Measurements from ENCODE around the gene SLC15A5. TPM values are rescaled to one million over a fixed set of nuclear protein-coding genes. Genes with fewer than 3 reads are reported as not detected.

SLC15A5 gene
- total RNA-seq, 1 experiment from 2014 or later: not detected

- POLR2A ChIA-PET: no interaction called here
- CTCF ChIA-PET: no interaction called here
- Histone ChIP-seq H3K9me3 (ENCODE audit: control insufficient read depth, insufficient read depth, low read depth, low read length) (no peaks in the 10 kb centered on the region), H3K36me3 (ENCODE audit: control insufficient read depth, insufficient read depth, low read length) (no peaks in the 10 kb centered on the region), H3K4me3 (ENCODE audit: low read depth in 2 of 2, low read length in 2 of 2) (no peak overlapping the region), H3K4me1 (ENCODE audit: control insufficient read depth, insufficient read depth, low read length) (no peaks in the 10 kb centered on the region), H3K27me3 (ENCODE audit: control insufficient read depth, insufficient read depth, low read length) (no peaks in the 10 kb centered on the region), H3K27ac (ENCODE audit: low read length) (no peak overlapping the region)
- intact Hi-C loops (cut with micrococcal nuclease; ENCODE audit: unreplicated experiment) (no loop called here), in situ Hi-C loops (cut with HindIII; ENCODE audit: low pct_unique_long_range_greater_than_20kb, low sequenced_read_pairs) (no loop called here)
- DNase-seq (ENCODE audit: low read depth, low spot score) (no peak), ATAC-seq (no peak)
- TF ChIP-seq TCF7L2 (IDR thresholded peaks at IDR 0.05; ENCODE audit: low read depth, low read length): no peak
- no TSS peak for BruUV-seq (replicated peaks)
These were observed 65.8 kb downstream of the SLC15A5 start for GRCh38 chr12:16211731-16212130.

GRCh38 chr12:16198884-16199283, 78.6 kb downstream of the SLC15A5 start:
- POLR2A ChIA-PET: no interaction called here
- Histone ChIP-seq H3K4me1 (ENCODE audit: control insufficient read depth, insufficient read depth, low read length) (no peaks in the 10 kb centered on the region), H3K27me3 (ENCODE audit: control insufficient read depth, insufficient read depth, low read length) (no peaks in the 10 kb centered on the region), H3K9me3 (ENCODE audit: control insufficient read depth, insufficient read depth, low read depth, low read length) (no peaks in the 10 kb centered on the region), H3K36me3 (ENCODE audit: control insufficient read depth, insufficient read depth, low read length) (no peaks in the 10 kb centered on the region), H3K4me3 (ENCODE audit: low read depth in 2 of 2, low read length in 2 of 2) (no peak overlapping the region), H3K27ac (ENCODE audit: low read length) (no peak overlapping the region)
- ATAC-seq (no peak), DNase-seq (ENCODE audit: low read depth, low spot score) (no peak)
- CTCF ChIA-PET: no interaction called here
- in situ Hi-C loops (cut with HindIII; ENCODE audit: low pct_unique_long_range_greater_than_20kb, low sequenced_read_pairs): no loop called here
- no TSS peak for BruUV-seq (replicated peaks)
- TF ChIP-seq SIN3A (IDR thresholded peaks at IDR 0.05; ENCODE audit: borderline replicate concordance, insufficient read depth, low read depth, low read length) (no peak), POLR2AphosphoS5 (IDR thresholded peaks at IDR 0.05; ENCODE audit: low read depth, low read length) (no peak), TCF7L2 (IDR thresholded peaks at IDR 0.05; ENCODE audit: low read depth, low read length) (no peak), CTCF (IDR thresholded peaks at IDR 0.05) (no peak), REST (IDR thresholded peaks at IDR 0.05; ENCODE audit: insufficient read depth in 1 of 2, low read depth in 2 of 2, low read length in 1 of 2) (no peak)
- intact Hi-C loops (cut with micrococcal nuclease; ENCODE audit: unreplicated experiment): no loop called here

GRCh38 chr12:16197600-16197999, 79.9 kb downstream of the SLC15A5 start:
- in situ Hi-C loops (cut with HindIII; ENCODE audit: low pct_unique_long_range_greater_than_20kb, low sequenced_read_pairs) (no loop called here), intact Hi-C loops (cut with micrococcal nuclease; ENCODE audit: unreplicated experiment) (no loop called here)
- no peak overlapping the region for H3K27ac ChIP-seq (ENCODE audit: low read length)
- H3K9me3 ChIP-seq (ENCODE audit: control insufficient read depth, insufficient read depth, low read depth, low read length): no peaks in the 10 kb centered on the region
- H3K36me3 ChIP-seq (ENCODE audit: control insufficient read depth, insufficient read depth, low read length): no peaks in the 10 kb centered on the region
- POLR2A ChIA-PET: no interaction called here
- no TSS peak for BruUV-seq (replicated peaks)
- DNase-seq (ENCODE audit: low read depth, low spot score) (no peak), ATAC-seq (no peak)
- H3K4me3 ChIP-seq (ENCODE audit: low read depth in 2 of 2, low read length in 2 of 2): no peak overlapping the region
- CTCF ChIA-PET: interaction anchor here (0.7 kb wide), 1 partner anchor 240 kb away, joined by 4 read pairs; no protein-coding TSS in a partner anchor
- TF ChIP-seq SIN3A (IDR thresholded peaks at IDR 0.05; ENCODE audit: borderline replicate concordance, insufficient read depth, low read depth, low read length): no peak
- no peak for TF ChIP-seq POLR2AphosphoS5 (IDR thresholded peaks at IDR 0.05; ENCODE audit: low read depth, low read length)
- no peak for TF ChIP-seq TCF7L2 (IDR thresholded peaks at IDR 0.05; ENCODE audit: low read depth, low read length)
- TF ChIP-seq REST (IDR thresholded peaks at IDR 0.05; ENCODE audit: insufficient read depth in 1 of 2, low read depth in 2 of 2, low read length in 1 of 2): no peak
- TF ChIP-seq CTCF (IDR thresholded peaks at IDR 0.05): no peak
- no peaks in the 10 kb centered on the region for H3K27me3 ChIP-seq (ENCODE audit: control insufficient read depth, insufficient read depth, low read length)
- no peaks in the 10 kb centered on the region for H3K4me1 ChIP-seq (ENCODE audit: control insufficient read depth, insufficient read depth, low read length)
